ENCODE data around the gene AGBL4.

GRCh38 chr1:49252917-49253316 lies 770.8 kb downstream of the AGBL4 start:
- no peak for TF ChIP-seq CTCF (IDR thresholded peaks at IDR 0.05)
- no peak for TF ChIP-seq POLR2A (IDR thresholded peaks at IDR 0.05)
- no peak for TF ChIP-seq EP300 (IDR thresholded peaks at IDR 0.05)
